ENCODE measurements around the gene COL9A3.
A peak's percentile ranks its signal among the peaks of the same experiment; 100 is the strongest.

COL9A3 gene

GRCh38 chr20:62807444-62808210 is 9.2 kb upstream of the COL9A3 start:
- no peak overlapping the region for H3K4me3 ChIP-seq (ENCODE audit: low read depth, low read length)
- DNase-seq (ENCODE audit: low read depth) = no peak

GRCh38 chr20:62808211-62808865 is 8.5 kb upstream of the COL9A3 start:
- DNase-seq (ENCODE audit: low read depth) = no peak
- H3K4me3 ChIP-seq (ENCODE audit: low read depth, low read length) = no peak overlapping the region

- DNase-seq (ENCODE audit: low read depth) = no peak
- no peak overlapping the region for H3K4me3 ChIP-seq (ENCODE audit: low read depth, low read length)
These were observed 7.1 kb upstream of the COL9A3 start for GRCh38 chr20:62809530-62810428.

- no peak for DNase-seq (ENCODE audit: low read depth)
These were observed 5.5 kb upstream of the COL9A3 start for GRCh38 chr20:62811320-62811719.

GRCh38 chr20:62811720-62812119 is 5.1 kb upstream of the COL9A3 start:
- H3K4me3 ChIP-seq (ENCODE audit: low read depth, low read length) = no peak overlapping the region
- no peak for DNase-seq (ENCODE audit: low read depth)

More at GRCh38 chr20:62811320-62811719, 5.5 kb upstream of the COL9A3 start:
- no peak overlapping the region for H3K4me3 ChIP-seq (ENCODE audit: low read depth, low read length)

DNA sequence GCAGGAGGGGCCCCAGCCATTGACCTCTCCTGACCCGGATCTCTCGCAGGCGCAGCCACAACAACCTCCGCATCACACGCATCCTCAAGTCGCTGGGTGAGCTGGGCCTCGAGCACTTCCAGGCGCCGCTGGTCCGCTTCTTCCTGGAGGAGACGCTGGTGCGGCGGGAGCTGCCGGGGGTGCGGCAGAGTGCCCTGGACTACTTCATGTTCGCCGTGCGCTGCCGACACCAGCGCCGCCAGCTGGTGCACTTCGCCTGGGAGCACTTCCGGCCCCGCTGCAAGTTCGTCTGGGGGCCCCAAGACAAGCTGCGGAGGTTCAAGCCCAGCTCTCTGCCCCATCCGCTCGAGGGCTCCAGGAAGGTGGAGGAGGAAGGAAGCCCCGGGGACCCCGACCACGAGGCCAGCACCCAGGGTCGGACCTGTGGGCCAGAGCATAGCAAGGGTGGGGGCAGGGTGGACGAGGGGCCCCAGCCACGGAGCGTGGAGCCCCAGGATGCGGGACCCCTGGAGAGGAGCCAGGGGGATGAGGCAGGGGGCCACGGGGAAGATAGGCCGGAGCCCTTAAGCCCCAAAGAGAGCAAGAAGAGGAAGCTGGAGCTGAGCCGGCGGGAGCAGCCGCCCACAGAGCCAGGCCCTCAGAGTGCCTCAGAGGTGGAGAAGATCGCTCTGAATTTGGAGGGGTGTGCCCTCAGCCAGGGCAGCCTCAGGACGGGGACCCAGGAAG is 4.5 kb upstream of the COL9A3 start:
- DNase-seq (ENCODE audit: low read depth) = no peak
- H3K4me3 ChIP-seq (ENCODE audit: low read depth, low read length) = no peak overlapping the region

- DNase-seq (ENCODE audit: low read depth) = no peak
- no peak overlapping the region for H3K4me3 ChIP-seq (ENCODE audit: low read depth, low read length)
These were observed 4.0 kb upstream of the COL9A3 start for GRCh38 chr20:62812907-62813200.

DNA sequence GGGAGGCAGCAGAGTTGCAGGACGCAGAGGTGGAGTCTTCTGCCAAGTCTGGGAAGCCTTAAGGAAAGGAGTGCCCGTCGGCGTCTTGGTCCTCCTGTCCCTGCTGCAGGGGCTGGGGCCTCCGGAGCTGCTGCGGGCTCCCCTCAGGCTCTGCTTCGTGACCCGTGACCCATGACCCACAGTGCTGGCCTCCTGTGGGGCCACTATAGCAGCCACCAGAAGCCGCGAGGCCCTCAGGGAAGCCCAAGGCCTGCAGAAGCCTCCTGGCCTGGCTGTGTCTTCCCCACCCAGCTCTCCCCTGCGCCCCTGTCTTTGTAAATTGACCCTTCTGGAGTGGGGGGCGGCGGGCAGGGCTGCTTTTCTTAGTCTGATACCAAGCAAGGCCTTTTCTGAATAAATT is 3.3 kb upstream of the COL9A3 start:
- no peak for DNase-seq (ENCODE audit: low read depth)
- no peak overlapping the region for H3K4me3 ChIP-seq (ENCODE audit: low read depth, low read length)

- DNase-seq (ENCODE audit: low read depth) = no peak
- no peak overlapping the region for H3K4me3 ChIP-seq (ENCODE audit: low read depth, low read length)
These were observed 2.7 kb upstream of the COL9A3 start for GRCh38 chr20:62814060-62814708.

DNA sequence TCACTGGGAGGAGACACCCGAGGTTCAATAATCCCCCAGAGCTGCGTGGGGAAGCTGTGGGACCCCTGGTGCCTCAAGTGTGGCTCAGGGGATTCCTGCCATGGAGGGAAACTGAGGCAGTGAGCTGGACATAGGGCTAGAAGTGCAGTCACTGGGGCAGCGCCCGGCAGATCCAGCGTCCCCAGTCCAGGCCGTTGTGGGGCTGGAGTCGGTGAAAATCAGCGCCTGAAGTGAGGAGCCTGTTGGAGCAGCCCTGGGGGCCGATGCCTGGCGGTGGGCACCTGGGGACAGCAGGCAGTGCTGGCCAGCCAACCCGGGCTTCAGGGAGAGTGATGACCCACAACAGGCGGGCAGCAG is 2.2 kb upstream of the COL9A3 start:
- DNase-seq (ENCODE audit: low read depth) = no peak
- H3K4me3 ChIP-seq (ENCODE audit: low read depth, low read length) = no peak overlapping the region

GRCh38 chr20:62815066-62815991 is 1.5 kb upstream of the COL9A3 start:
- H3K4me3 ChIP-seq (ENCODE audit: low read depth, low read length) = no peak overlapping the region
- DNase-seq (ENCODE audit: low read depth) = no peak

- no peak for DNase-seq (ENCODE audit: low read depth)
- peak overlapping the region; percentile 37 for H3K4me3 ChIP-seq (ENCODE audit: low read depth, low read length)
These were observed 593 bp upstream of the COL9A3 start for GRCh38 chr20:62816031-62816883.

- DNase-seq (ENCODE audit: low read depth) = no peak
- no peak overlapping the region for H3K4me3 ChIP-seq (ENCODE audit: low read depth, low read length)
These were observed 1.2 kb downstream of the COL9A3 start for GRCh38 chr20:62817975-62818591.

DNA sequence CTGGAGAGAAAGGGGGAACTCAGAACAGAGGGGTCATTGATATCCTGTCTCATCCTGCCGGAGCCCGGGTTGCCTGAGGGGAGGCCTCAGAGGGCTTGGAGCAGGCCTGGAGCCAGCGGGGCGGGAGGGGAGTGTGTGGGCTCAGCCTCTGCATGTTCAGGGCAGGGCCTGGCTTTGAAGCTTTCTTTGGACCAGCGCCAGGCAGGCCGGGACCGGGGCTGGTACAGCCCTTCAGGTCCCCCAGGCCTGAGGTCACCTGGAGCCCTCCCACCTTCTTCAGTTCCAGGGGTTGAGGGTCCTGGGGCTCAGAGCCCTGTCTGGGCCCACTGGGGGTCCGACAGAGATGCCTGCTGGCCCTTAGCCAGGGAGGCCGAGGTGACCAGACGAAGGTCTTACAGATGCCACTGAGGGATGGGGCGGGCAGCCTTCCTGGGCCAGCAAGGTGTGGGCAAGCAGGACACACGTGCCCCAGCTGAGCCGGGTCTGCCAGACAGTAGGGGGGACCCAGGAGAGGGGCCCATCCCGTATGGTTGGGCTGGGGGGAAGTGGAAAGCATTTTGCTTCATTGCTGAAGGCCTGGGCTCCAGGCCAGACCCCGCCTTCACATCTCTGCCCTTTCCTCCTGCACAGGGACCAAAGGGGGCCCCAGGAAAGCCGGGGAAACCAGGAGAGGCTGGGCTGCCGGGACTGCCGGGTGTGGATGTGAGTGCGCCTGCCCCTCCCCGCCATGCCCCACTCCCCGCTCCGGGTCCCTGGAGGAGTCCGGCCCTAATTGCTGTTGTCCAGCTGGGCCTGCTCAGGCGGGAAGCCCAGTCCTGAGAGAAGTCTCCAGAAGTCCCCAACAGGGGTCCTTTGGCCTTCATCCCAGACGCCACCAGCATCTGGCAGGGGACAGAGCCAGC is 2.0 kb downstream of the COL9A3 start:
- no peak for DNase-seq (ENCODE audit: low read depth)
- H3K4me3 ChIP-seq (ENCODE audit: low read depth, low read length) = no peak overlapping the region

DNA sequence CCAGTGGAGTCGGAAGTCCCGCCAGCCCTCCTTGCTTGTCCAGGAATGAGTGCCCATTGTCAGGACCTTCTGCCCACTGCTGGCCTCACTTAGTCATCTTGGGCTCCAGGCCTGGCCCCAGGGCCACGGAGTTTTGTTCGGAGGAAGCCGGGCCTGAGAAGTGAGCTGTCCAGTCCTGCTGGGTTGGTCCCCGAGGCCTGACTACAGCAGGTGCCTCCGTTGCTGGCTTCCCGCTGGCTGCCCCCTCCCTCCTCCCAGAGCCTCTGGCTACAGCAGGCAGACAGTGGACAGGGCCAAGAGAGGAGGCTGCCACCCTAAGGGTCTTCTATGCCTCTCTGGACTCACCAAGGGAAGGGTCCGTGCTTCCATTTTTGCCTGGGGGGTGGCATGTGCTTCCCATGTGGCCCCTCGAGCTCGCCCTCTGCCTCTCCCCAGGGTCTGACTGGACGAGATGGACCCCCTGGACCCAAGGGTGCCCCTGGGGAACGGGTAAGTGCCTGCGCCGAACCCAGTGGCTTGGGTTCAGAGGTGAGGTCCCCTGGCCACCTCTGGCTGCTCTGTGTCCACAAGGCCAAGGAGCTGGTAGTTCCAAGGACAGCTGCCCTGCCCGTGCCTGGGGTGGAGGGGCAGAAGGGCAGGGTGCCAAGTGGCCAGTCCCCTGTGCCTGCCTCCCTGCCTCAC is 2.8 kb downstream of the COL9A3 start:
- H3K4me3 ChIP-seq (ENCODE audit: low read depth, low read length) = no peak overlapping the region
- no peak for DNase-seq (ENCODE audit: low read depth)
